A673 (cell line): ENCODE data around the gene CAMK1D.

Experiments
- CTCF ChIP-seq: fragments of 300-800, 200-600 bp; sonication (generic); conservative IDR thresholded peaks from 2 replicates; pipeline ENCODE4 v1.5.1; 2017; ENCODE audit warnings: low read depth, mild to moderate bottlenecking, antibody characterized with exemption, low read length, moderate library complexity, mixed read lengths
- EZH2 ChIP-seq: fragments of 200-600 bp; sonication (generic); IDR thresholded peaks from 2 replicates; pipeline ENCODE4 v1.6.1; 2017; ENCODE audit warnings: borderline replicate concordance, low read depth, mild to moderate bottlenecking, mixed read lengths, antibody characterized with exemption, low read length; ENCODE audit not compliant: poor library complexity, severe bottlenecking

DNA sequence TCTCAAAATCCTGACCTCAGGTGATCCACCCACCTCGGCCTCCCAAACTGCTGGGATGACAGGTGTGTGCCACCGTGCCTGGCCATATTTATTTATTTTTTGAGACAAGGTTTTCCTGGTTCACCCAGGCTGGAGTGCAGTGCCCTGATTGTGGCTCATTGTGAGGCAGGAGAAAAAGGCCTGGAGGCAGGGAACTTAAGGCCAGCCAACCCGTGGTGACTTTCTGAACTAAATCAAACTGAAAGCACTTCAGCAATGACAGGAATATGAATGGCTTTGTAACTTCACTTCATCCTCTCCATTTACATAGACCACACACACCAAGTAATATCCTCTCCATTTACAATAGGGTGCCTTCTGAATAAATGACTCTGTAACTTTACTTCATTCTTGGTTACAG lies 527.8 kb downstream of the CAMK1D start:
- TF ChIP-seq CTCF = no peak
- TF ChIP-seq EZH2 = no peak
